Measurements from ENCODE around the gene LRP8. TPM values are rescaled to one million over a fixed set of nuclear protein-coding genes. Genes with fewer than 3 reads are reported as not detected.
A peak's percentile ranks its signal among the peaks of the same experiment; 100 is the strongest.

LRP8 gene
- total and polyA plus RNA-seq, 10 donors: 1.7 to 14.4 (median 5.5) TPM

DNA sequence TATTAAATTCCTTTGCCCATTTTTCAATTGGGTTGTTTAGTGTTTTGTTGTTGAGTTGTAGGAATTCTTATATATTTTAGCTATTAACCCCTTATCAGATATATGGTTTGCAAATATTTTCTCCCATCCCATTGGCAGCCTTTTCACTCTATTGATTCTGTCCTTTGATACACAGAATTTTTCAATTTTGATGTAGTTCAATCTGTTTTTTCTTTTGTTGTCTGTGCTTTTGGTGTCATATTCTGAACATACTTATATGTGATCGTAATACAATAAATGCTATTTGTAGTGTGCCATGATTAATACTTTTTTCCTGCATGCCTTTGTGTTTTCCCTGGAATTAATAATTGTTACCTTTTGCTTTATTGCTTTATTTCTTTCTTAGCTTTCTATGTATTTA is 7.8 kb upstream of the LRP8 start:
- TF ChIP-seq, protein P1, sequence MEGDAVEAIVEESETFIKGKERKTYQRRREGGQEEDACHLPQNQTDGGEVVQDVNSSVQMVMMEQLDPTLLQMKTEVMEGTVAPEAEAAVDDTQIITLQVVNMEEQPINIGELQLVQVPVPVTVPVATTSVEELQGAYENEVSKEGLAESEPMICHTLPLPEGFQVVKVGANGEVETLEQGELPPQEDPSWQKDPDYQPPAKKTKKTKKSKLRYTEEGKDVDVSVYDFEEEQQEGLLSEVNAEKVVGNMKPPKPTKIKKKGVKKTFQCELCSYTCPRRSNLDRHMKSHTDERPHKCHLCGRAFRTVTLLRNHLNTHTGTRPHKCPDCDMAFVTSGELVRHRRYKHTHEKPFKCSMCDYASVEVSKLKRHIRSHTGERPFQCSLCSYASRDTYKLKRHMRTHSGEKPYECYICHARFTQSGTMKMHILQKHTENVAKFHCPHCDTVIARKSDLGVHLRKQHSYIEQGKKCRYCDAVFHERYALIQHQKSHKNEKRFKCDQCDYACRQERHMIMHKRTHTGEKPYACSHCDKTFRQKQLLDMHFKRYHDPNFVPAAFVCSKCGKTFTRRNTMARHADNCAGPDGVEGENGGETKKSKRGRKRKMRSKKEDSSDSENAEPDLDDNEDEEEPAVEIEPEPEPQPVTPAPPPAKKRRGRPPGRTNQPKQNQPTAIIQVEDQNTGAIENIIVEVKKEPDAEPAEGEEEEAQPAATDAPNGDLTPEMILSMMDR (IDR thresholded peaks at IDR 0.05 in 8 of 11, conservative IDR thresholded peaks at IDR 0.05 in 3 of 11): no peak
- TF ChIP-seq POLR2AphosphoS5 (IDR thresholded peaks at IDR 0.05) (no peak), POLR2A (IDR thresholded peaks at IDR 0.05) (no peak)
- intact Hi-C loops (cut with DNase I; ENCODE audit: low total_unique reads): no loop called here
- no peak overlapping the region for H3K27ac ChIP-seq
- no peaks in the 10 kb centered on the region for H3K9me3 ChIP-seq
- 94 to 100% (median 95%) methylated on average over 1 of the region's 1 CpG for WGBS, 5 donors
- H3K27me3 ChIP-seq (replicated peaks in 1 of 7): no peaks in the 10 kb centered on the region
- no peak for DNase-seq
- peaks cover 0 to 10% (median 3%) of the 10 kb centered on the region in 6 donors for H3K4me1 ChIP-seq
- no peak overlapping the region for H3K4me3 ChIP-seq
- no peaks in the 10 kb centered on the region for H3K36me3 ChIP-seq

DNA sequence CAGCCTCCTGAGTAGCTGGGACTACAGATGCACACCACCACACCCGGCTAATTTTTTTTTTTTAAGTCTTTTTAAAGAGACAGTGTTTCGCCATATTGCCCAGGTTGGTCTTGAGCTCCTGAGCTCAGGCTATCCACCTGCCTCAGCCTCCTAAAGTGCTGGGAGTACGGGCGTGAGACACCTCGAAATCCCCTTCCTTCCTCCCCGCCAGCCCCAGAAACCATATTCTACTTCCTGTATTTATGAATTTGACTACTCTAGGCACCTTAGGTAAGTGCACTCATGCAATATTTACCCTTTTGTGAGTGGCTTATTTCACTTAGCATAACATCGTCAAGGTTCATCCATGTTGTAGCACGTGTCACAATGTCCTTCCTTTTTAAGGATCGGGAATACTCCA is 6.9 kb upstream of the LRP8 start:
- Histone ChIP-seq H3K36me3 (no peaks in the 10 kb centered on the region), H3K27ac (no peak overlapping the region), H3K27me3 (replicated peaks in 1 of 7) (no peaks in the 10 kb centered on the region), H3K4me1 (peaks cover 0 to 10% (median 5%) of the 10 kb centered on the region in 6 donors), H3K9me3 (no peaks in the 10 kb centered on the region), H3K4me3 (no peak overlapping the region)
- TF ChIP-seq, protein P1 (IDR thresholded peaks at IDR 0.05 in 8 of 11, conservative IDR thresholded peaks at IDR 0.05 in 3 of 11): no peak
- TF ChIP-seq POLR2AphosphoS5 (IDR thresholded peaks at IDR 0.05) (no peak), POLR2A (IDR thresholded peaks at IDR 0.05) (no peak)
- intact Hi-C loops (cut with DNase I; ENCODE audit: low total_unique reads): no loop called here
- whole genome bisulfite sequencing, 5 donors: 40 to 52% (median 46%) methylated on average over 9 of the region's 9 CpGs
- DNase-seq: peak; percentile 43

DNA sequence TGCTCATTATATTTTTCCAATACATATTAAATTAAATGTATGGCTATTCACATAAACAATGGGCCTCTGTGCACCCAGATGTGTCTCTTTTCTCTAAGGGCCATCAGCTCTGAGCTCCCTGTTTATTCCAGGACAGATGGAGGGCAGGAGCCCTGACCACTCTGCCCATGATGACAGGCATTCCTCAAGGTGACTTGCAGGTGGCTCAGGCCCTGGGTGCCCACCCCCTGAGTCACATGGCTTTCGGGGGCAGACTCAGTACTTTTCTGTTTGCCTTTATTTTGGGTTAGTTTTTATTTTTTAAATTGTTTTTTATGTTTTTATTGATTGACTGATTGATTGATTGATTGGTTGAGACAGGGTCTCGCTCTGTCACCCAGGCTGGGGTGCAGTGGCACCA is 6.4 kb upstream of the LRP8 start:
- Histone ChIP-seq H3K27me3 (replicated peaks in 1 of 7) (no peaks in the 10 kb centered on the region), H3K9me3 (no peaks in the 10 kb centered on the region), H3K36me3 (no peaks in the 10 kb centered on the region), H3K4me1 (peaks cover 0 to 10% (median 5%) of the 10 kb centered on the region in 6 donors), H3K4me3 (no peak overlapping the region), H3K27ac (no peak overlapping the region)
- WGBS, 5 donors: 88 to 99% (median 94%) methylated on average over 2 of the region's 2 CpGs
- TF ChIP-seq, protein P1 (IDR thresholded peaks at IDR 0.05 in 8 of 11, conservative IDR thresholded peaks at IDR 0.05 in 3 of 11): no peak
- TF ChIP-seq POLR2A (IDR thresholded peaks at IDR 0.05) (no peak), POLR2AphosphoS5 (IDR thresholded peaks at IDR 0.05) (no peak)
- DNase-seq: peak; percentile 17
- intact Hi-C loops (cut with DNase I; ENCODE audit: low total_unique reads): no loop called here

DNA sequence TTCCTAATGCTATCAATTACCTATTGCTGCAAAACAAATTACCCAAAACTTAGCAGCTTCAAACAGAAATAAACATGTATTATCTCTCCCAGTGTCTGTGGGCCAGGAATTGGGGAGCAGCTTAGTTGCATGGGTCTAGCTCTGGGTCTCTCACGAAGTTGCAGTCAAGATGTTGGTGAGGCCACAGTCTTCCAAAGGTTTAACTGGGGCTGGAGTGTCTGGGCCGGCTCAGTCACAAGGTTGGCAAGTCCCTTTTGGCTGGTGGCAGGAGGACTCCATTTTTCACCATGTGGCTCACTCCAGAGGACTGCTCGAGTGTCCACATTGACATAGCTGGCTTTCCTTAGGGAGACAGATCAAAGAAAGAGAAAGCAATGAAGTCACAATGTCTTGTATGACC is 5.0 kb upstream of the LRP8 start:
- peak; percentile 41 for DNase-seq
- WGBS, 5 donors: 86 to 92% (median 90%) methylated on average over 3 of the region's 3 CpGs
- Histone ChIP-seq H3K9me3 (no peaks in the 10 kb centered on the region), H3K27ac (no peak overlapping the region), H3K36me3 (no peaks in the 10 kb centered on the region), H3K4me1 (peaks cover 0 to 23% (median 14%) of the 10 kb centered on the region in 6 donors), H3K4me3 (no peak overlapping the region), H3K27me3 (replicated peaks in 1 of 7) (no peaks in the 10 kb centered on the region)
- TF ChIP-seq POLR2A (IDR thresholded peaks at IDR 0.05): no peak
- TF ChIP-seq, protein P1 (IDR thresholded peaks at IDR 0.05 in 8 of 11, conservative IDR thresholded peaks at IDR 0.05 in 3 of 11): no peak
- no peak for TF ChIP-seq POLR2AphosphoS5 (IDR thresholded peaks at IDR 0.05)
- intact Hi-C loops (cut with DNase I; ENCODE audit: low total_unique reads): no loop called here

Measured in spleen (tissue), 11 donors.